ENCODE measurements around the gene TUBB2A. TPM values are rescaled to one million over a fixed set of nuclear protein-coding genes. Genes with fewer than 3 reads are reported as not detected.

Gene TUBB2A
- polyA plus RNA-seq, 3 donors, result 41.8 to 75.9 (median 61.2) TPM

DNA sequence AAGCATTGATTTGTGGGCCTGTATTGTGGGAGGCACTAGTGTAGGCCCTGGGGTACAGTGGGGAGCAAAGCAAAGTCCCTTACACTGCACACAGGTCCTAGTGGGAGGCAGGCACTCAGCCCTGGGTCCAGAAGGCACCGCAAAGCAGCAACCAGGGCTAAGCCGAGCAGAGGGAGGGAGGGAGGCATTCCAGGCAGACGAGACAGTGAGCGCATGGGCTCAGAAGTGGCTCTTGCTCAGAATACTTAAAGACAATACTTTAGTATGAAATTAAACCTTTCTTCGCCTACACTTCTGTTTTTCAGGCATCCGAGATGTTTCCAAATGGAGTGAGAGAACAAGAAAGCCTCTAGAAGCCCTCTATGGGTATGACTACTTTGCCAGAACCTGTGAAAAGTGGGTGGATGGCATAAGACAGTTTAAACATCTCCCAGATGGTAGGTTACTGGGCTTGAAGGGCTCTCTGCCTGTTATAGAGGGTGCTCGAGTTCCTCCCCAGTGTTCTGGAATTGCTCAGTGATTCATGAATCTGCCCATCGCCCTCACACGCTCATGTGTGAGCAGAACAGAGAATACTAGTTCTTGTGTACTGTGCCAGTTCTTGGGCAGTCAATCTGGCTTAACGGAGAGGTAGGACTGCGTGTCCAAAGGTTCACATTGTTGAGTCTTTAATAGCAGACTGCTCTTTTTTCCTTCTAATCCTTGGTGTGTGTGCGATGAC lies 20.1 kb downstream of the TUBB2A start:
- no peak for DNase-seq (ENCODE audit: extremely low read depth in 1 of 11, low read depth in 9 of 11, low spot score in 4 of 11)

DNA sequence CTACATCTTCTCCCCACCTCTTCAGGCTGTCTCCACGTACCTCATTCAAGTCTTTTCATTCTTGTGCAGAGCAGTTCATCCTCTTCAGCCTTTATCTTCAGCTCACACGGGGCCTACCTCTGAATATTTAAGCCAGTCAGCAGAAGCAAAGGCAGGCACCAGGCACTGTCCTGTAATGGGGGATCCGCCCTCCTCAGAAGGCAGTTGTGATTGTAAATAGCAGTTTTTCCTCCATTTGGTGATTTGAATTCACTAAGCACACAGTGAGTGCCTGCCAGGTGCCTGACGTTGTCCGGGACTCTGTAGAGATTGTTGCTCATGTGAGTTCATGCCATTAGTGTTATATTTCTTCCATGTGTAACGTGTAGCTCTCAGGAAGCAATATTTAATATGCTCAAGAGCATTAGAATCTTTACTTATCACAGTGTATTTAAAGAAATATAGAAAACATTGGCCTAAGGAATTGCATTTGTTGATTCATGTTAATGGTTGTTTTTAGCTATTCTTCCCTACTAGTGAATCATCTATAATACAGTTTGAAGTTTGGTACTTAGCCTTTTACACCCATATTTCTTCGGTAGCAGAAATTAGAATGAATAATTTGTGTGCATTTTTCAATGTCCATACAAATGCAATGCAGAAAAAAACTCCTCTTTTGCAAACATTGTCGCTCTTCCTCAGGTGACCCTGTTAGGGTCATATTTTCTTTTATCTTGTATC lies 20.9 kb downstream of the TUBB2A start:
- no peak for DNase-seq (ENCODE audit: extremely low read depth in 1 of 11, low read depth in 9 of 11, low spot score in 4 of 11)

DNA sequence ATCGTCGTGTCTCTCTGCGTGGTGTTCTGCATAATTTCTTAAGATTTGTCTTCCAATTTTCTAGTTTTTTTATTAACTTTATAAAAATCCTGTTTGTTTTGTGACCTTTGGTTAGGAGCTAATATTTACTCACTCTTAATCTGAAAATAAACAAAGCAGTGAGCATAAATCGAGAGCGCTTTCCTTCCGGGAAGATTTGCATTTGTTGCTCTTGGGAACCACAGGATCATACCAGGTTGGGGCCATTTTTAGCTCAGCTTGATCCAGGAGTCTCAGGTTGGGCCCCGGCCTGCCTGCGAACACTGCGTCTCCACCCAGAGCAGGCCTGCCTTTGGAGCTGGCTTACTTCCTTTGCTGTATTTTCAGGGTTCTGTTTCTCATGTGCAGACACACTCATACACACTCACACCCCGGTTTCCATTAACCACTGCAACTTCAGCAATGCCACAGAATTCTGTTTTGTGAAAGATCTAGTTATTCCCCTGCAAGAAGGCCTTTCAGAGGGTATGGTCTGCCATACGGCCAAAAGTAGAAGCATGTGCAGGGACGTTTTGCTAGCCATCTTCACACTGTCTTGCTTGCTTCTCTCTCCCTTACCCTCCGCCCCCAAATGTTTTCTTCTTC lies 21.6 kb downstream of the TUBB2A start:
- no peak for DNase-seq (ENCODE audit: extremely low read depth in 1 of 11, low read depth in 9 of 11, low spot score in 4 of 11)

DNA sequence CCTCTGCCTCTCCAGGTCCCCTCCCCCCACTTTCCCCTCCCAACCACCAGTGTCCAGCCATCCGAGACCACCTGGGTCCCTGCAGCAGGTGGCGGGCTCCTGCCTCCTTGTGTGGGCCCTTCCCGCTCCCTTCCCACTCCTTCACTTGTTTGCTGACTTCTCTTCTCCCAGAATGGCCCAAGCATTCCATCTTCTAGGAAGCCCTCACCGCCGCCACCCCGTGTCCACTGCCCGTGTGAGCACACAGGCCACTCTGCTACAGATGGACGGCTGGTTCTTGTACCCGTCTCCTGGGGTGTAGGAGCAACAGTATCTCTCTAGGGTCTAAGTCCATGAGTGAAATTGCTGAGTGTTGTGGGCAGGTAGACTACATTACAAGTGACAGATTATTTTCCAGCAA lies 23.8 kb downstream of the TUBB2A start:
- DNase-seq (ENCODE audit: extremely low read depth in 1 of 11, low read depth in 9 of 11, low spot score in 4 of 11), result no peak

DNA sequence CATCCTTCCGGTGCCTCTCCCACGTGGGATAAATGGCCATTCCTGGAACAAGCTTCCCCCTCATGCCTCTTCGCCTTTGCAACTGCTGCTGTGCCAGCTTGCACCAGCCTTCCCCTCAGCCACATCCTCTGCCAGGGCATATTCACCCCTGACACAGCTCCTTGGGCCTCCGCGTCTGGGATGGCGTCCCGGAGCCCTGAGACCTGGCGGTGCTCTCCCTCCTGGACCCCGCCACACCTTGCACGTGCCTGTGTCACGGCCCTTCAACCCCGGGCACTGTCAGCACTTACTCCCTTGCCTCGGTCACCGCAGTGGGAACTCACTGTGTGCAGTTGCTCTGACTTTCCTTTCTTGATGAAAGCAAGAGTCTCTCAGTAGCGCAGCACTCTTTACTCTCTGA lies 25.6 kb downstream of the TUBB2A start:
- DNase-seq (ENCODE audit: extremely low read depth in 1 of 11, low read depth in 9 of 11, low spot score in 4 of 11), result no peak

DNA sequence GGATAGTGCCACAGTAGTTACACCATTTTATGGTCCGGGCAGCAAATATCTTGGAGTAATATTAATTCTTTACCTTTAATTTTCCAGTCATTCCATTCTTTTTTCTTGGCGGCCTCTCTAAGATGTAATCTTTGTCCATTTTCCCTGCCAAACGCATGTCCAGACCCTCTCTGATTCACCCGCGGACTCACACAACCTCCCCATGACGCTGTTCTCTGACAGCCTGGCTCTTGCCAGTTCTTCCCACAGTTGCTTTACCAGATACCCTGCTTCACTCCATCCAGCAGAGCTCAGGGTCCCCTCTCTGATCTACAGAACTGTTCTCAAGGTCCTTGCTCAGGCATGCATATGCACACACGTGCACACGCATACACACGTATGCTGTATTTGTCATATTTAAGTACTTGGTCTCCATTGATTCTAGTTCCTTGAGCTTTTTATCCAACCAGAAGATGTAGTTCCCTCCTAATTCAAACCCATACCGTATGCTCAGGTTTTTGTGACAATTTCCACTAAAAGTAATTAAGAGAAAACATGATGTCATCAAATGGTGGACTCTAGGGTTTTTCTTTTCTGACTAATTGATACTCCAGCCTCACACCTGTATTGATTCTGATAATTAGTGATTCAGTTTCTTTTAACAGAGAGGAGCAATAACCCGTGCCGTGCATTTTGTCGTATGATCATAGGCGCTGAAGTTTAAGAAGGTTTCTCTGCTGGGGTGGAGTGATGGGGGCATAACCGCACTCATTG lies 28.8 kb downstream of the TUBB2A start:
- no peak for DNase-seq (ENCODE audit: extremely low read depth in 1 of 11, low read depth in 9 of 11, low spot score in 4 of 11)

DNA sequence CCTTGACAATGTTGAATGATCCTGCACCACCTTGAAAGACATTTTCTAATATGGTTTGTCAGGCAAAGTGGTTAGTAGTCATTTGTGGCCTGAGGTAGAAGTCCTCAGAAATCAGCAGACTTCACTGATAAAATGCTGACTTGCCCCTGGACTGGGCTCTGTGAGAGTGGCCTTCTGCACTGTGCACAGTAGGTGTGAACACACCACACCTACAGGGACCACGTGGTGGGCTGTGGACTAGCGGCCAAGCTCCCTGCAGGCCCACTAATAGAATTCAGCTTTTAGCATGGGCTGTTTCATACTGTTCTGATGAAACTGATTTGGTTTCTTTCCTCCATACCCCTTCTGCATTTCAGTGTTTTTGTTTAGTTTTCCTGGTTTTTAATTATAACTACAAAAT lies 31.5 kb downstream of the TUBB2A start:
- no peak for DNase-seq (ENCODE audit: extremely low read depth in 1 of 11, low read depth in 9 of 11, low spot score in 4 of 11)

DNA sequence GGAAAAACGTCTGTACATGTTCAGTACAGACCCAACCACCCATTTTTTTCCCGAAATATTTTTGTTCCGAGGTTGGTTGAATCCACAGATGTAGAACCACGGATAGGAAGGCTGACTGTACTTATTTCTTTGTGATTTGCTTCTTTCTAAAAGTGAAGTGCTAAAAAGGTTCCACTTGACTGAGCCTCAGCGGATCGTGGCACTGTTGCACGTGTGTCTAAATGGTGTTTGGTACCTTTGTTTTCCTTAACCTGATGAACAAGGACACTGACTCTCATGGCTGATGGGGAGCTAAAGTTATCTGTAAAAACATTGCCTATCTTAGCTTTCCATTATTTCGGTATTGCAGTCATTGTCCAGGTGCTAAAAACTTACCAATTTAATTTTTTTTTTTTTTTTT lies 32.7 kb downstream of the TUBB2A start:
- no peak for DNase-seq (ENCODE audit: extremely low read depth in 1 of 11, low read depth in 9 of 11, low spot score in 4 of 11)

DNA sequence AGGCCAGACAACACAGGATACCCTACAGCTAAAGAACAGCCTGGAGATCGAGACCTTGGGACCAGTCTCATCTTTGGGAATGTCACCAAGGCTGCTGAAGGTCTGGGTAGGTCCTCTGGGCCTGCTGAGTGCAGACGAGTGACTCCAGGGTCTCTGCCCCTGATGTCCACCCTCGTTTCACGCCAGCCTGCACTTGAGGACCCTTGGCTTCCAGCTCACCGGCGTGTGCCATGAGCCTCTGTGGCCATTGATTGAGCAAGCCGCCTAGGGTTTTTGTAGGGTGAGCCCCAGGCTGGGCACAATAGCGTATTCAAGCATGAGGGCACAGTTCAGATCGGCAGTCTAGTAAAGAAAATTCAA lies 34.5 kb downstream of the TUBB2A start:
- no peak for DNase-seq (ENCODE audit: extremely low read depth in 1 of 11, low read depth in 9 of 11, low spot score in 4 of 11)

DNA sequence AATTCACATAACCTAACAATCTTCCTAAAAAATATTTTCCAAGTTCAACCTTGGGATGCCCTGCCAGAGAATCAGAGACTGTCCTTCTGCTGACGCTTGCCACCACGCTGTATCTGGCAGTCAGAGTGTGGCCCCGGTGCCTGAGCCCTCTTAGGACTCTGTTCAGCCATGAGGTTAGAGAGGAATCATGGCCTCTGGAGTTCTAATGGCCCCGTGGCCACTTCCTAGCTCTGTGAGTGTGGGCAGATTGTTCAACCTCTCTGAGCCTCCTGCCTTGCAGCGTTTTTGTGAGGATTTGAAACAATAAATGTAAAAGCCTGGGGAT lies 36.6 kb downstream of the TUBB2A start:
- DNase-seq (ENCODE audit: extremely low read depth in 1 of 11, low read depth in 9 of 11, low spot score in 4 of 11), result no peak

DNA sequence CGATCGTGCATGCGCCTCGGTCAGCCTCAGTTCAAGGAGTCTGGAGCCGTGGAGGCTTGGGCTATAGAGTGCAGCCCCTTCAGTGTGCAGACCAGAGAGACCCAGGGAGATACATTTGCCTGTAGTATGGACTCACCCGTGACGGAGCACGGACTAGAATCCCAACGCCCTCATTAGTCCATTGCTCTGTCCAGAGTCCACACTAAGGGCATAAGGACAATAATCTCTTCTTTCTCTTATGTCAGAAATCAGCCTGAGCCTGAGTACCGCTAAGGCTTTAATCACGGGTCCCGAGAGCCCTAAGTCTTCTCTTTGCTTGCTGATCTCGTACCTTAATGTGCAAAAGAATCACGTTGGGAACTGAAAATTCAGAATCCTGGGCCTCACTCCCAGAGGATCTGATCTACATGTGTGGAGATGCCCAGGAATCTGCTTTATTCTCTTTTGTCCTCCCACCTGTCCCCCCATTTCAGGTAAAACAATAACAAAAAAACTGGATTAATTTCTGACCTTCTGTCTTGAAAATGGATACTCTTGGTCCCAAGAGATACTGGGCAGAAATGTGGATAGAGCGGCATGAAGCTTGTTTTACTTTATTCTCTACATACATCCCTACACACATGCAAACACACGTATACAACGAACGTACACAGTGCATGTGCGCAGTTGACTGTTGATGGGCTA lies 38.2 kb downstream of the TUBB2A start:
- DNase-seq (ENCODE audit: extremely low read depth in 1 of 11, low read depth in 9 of 11, low spot score in 4 of 11), result peak in 6 of 11 donors; percentile 18 to 54 (median 40)

DNA sequence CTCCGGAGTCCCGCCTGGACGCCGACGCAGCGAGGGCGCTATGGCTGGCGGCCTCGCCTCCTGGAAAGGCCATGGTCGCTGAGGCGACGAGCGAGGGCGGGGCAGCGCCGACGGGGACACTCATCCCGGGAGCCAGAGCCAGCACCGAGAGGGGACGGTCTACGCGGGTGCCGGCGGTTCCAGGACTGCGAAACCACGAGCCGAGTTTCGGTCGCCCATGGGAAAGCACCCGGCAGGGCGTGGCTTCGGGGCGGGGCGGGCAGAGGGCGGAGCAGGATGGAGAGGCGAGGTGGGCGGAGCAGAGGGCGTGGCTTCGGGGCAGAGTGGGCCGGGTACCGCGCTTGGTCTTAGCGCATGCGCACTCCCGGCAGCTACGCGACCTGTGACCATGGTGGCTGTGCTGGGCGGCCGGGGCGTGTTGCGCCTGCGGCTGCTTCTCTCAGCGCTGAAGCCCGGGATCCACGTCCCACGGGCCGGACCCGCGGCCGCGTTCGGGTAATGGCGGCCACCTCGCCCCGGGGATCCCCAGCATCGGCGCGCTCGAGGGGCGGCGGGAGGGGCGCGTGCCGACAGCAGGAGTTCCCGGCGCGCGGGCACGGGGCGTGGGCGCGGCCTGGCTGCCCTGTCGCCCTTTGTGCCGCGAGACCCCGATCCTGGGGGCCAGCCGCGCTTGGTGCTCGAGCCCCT lies 38.8 kb downstream of the TUBB2A start, which contains the start of gene BPHL:
Gene BPHL (plus strand): TSS at position 359 of the 687 bp plus-strand sequence. CDS start 30 bp downstream, at position 389.
- peak; percentile 87 to 95 (median 93) for DNase-seq (ENCODE audit: extremely low read depth in 1 of 11, low read depth in 9 of 11, low spot score in 4 of 11)

DNA sequence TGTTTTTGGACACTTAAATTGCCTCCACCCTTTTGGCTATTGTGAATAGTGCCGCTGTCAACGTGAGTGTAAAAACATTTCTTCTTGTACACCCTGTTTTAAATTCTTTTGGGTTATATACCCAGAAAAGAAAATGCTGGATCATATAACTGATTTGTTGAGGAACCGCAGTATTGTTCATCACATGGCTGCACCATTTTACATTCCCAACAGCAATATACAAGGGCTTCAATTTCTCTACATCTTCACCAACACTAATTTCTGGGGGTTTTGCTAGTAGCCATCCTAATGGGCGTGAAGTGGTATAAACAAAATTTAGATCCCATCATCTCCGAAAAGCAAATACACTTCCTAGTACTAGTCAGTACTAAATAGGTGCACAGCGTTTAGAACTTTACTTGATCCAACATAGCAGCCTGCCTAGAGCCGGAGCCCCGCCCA lies 39.4 kb downstream of the TUBB2A start:
- DNase-seq (ENCODE audit: extremely low read depth in 1 of 11, low read depth in 9 of 11, low spot score in 4 of 11), result no peak

DNA sequence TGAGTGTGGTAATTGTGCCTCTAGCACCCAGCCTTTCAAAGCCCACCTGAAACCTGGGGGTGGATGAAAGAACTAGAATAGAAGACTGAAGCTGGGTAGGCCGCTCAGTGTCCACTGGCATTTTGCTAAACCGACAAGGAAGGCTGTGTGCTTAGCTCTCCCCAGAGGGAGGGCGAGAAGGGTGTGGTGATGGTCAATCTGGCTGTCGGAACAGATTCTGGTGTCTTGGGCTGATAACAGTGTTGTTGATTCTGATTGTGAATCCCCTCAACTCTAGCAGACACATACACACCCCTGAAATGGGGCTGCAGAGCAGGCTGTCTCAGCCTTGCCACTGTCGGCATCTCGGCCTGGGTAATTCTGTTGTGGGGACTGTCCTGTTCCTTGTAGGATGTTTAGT lies 43.0 kb downstream of the TUBB2A start:
- no peak for DNase-seq (ENCODE audit: extremely low read depth in 1 of 11, low read depth in 9 of 11, low spot score in 4 of 11)

DNA sequence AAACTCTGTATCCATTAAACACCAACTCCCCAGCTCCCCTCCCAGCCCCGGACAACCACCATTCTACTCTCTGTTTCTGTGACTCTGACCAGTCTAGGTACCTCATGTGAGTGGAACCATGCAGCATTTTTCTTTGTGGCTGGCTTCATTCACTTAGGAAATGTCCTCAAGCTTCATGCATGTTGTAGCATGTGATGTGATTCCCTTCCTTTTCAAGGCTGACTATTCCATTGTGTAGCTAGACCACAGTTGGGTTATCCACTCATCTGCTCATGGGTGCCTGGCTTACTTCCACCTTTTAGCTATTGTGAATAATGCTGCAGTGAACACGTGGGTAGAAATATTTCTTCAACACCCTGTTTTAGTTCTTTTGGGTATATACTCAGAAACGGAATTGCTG lies 47.6 kb downstream of the TUBB2A start:
- no peak for DNase-seq (ENCODE audit: extremely low read depth in 1 of 11, low read depth in 9 of 11, low spot score in 4 of 11)

DNA sequence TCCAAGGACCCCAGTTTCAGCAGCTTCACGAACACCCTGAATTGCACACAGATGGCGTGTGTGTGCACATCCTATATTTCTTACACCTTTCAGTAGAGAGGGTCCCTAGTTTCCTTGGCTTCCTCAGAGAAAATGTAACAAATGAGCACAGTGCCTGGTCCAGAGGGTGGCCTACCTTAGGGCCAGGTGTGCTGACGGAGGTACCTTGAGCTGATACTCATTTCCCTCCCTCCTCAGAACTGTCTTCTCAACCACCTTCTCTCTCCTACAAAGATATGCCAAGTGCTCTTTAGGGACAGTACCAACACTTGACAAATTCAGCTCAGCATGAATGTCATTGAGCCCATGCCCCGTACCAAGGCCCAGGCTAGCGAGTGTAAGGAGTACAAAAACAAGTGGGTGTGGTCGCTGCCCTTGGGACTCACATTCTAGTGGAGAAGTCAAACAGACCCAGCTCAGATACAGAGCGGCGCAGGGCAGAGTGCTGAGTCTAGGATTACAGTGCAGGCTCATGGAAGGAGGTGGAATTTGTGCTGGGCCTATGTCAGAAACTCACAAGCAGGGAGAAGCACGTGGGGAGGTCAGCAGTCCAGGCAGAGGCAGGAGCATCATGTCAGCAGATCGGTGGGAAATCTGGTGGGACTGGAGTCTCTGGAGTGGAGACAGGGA lies 48.5 kb downstream of the TUBB2A start:
- DNase-seq (ENCODE audit: extremely low read depth in 1 of 11, low read depth in 9 of 11, low spot score in 4 of 11), result no peak
